HT-29 (cell line): ENCODE measurements around the gene REL. TPM values are rescaled to one million over a fixed set of nuclear protein-coding genes. Genes with fewer than 3 reads are reported as not detected.
"Not testable (repeated sequence)": the region's sequence is repeated elsewhere in the genome, so short reads cannot be mapped to it uniquely, and the experiment has no call there.

Experiments used
- DNase-seq: peaks from one replicate; pipeline ENCODE4 v3.0.0-alpha.2; 2015; ENCODE audit warnings: low spot score
- total RNA-seq: library from RNA; depleted of rRNA; stranded (reverse); fragments of >200 nt; shearing (Covaris generic); gene quantifications from 2 replicates; pipeline ENCODE4 v1.2.3, GENCODE V29; 2014

Gene REL
- total RNA-seq, 1 experiment from 2014 or later = 6.5 TPM

- DNase-seq = no peak
Measured at GRCh38 chr2:60867848-60868247, 13.5 kb upstream of the REL start.

DNA sequence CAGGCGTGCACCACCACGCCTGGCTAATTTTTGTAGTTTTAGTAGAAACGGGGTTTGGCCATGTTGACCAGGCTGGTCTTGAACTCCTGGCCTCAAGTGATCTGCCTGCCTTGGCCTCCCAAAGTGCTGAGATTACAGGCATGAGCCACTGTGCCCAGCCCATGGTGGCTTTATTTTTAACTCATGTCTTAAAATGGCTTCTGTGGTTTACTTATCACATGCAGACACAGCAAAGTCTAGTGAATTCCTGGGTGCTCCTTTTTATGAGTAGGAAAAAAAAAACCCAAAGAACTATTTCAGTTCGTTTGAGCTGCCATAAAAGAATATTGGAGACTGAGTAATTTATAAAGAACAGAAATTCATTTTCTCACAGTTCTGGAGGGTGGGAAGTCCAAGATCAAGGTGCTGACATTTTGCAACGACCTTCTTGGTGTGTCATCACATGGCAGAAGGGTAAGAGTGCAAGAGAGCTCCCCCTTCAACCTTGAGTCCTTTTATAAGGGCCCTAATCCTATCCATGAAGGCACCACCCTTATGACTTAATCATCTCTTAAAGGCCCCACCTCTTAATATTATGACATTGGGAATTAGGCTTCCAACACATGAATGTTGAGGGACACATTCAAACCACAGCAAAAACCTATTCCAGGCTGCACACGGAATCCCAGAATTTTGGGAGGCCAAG, 12.6 kb upstream of the REL start:
- DNase-seq = no peak

GRCh38 chr2:60872510-60872928, 8.9 kb upstream of the REL start:
- DNase-seq = no peak

- no peak for DNase-seq
Measured at GRCh38 chr2:60873381-60873780, 8.0 kb upstream of the REL start.

- no peak for DNase-seq
Measured at GRCh38 chr2:60875520-60875919, 5.9 kb upstream of the REL start.

- peak; percentile 62 for DNase-seq
Measured at GRCh38 chr2:60880643-60881046, 729 bp upstream of the REL start.

DNA sequence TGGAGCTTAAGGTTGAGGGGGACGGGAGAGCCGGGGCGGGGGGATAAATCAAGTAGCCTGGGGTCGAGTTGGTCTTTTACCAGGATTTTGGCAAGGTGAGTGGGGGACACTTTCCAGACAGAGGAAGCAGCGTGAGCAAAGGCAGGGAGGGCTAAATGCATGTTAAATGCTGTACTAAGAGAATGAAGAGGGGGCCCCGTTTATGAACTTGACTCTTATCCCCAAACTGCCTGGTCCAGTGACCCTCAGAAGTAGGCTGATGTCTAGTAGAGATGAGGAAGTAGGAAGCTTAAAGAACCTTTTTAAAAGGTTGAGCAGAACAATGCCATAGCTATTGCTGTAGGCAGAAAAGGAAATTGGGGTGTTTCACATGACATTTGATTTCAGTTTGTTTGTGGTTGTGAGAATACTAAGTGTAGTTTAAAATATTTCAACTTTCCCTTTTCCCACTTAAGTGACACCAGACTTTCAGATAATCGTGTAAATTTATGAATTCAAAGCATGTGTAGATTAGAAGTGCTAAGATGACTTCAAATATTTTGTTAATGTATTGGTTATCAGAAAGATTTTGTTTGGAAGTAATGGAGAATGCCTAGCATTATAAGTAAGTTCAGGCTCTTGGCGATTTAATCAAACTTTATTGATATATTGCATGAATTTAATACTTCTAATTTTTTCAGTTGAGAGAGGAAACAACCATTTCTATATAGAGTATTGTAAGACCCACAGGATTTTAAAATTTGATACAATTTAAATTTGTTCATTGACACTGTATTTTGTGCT, 1.8 kb downstream of the REL start:
- peak; percentile 66 for DNase-seq

DNA sequence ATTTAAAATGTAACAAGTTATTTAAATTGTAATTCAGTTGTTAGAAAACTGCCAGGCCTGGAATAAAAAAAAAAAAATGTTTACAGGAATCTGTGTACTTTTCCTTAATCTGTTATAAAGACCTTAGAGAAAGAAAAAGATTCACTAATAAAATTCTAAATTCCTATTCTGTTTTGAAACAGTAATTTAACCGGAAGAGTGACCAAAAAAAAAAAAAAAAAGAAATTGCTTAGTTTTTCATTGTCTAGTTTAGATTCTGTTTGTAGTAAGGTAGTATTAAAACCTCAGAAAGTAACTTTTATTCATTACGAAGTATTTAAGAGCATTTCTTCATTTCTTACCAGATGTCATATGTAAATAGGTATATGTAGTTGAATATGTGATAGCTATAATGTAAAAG, 2.5 kb downstream of the REL start:
- DNase-seq = no peak

DNA sequence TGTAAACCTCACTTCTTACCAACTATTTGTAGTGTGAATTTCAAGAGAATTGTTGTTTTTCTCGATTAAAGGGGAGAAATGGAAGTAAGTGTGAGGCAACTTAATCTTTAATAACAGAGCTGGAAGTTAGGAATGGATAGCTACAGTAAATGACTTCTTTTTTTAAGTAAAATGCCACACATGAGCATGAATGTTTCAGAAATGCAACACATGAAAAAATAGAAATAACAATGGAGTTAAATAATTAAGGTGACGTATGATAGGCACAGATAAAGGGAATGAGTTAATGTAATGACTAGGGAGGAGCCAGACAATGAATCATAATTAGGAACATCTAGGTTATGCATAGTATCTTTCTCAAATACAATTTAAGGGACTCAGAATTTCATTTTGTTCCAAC, 3.4 kb downstream of the REL start:
- peak; percentile 44 for DNase-seq

DNA sequence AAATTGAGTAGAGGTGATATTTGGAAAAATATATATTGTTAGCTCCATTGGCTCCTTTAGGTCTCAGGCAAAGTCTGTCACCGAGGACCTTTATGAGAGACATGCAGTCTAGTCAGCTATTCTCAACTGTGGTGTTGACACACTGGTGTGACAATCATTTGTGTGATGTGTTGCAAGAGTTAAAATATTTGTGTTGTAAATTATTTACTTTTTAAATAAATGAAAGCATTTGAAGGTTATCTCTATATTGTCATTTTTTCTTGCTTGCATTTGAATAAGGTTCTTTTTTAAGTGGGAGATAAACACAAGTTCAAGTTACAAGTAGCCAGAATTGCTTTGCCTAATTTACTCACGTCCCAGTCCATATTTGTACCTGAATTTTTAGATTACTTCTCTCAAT, 4.3 kb downstream of the REL start:
- peak; percentile 34 for DNase-seq

- DNase-seq = no peak
Measured at GRCh38 chr2:60886991-60887390, 5.6 kb downstream of the REL start.

GRCh38 chr2:60888853-60889252, 7.5 kb downstream of the REL start:
- DNase-seq = no peak

GRCh38 chr2:60889581-60890392, 8.4 kb downstream of the REL start:
- DNase-seq = not testable (repeated sequence)

DNA sequence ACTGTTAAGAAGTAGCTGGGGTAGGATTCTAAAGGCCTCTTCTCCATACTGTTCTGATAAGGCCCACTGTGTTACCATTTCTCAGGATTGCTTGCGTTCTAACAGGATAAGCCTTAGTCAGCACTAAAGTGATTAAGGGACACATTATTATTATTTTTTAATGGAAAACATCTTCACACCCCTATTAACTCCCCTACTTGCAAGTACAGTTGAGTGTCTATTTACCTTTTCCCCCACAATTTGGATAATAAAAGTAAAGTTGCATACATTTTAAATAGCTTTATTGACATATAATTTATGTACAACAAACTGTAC, 9.0 kb downstream of the REL start:
- DNase-seq = no peak

GRCh38 chr2:60891180-60891579, 9.8 kb downstream of the REL start:
- no peak for DNase-seq

- no peak for DNase-seq
Measured at GRCh38 chr2:60898567-60898966, 17.2 kb downstream of the REL start.

DNA sequence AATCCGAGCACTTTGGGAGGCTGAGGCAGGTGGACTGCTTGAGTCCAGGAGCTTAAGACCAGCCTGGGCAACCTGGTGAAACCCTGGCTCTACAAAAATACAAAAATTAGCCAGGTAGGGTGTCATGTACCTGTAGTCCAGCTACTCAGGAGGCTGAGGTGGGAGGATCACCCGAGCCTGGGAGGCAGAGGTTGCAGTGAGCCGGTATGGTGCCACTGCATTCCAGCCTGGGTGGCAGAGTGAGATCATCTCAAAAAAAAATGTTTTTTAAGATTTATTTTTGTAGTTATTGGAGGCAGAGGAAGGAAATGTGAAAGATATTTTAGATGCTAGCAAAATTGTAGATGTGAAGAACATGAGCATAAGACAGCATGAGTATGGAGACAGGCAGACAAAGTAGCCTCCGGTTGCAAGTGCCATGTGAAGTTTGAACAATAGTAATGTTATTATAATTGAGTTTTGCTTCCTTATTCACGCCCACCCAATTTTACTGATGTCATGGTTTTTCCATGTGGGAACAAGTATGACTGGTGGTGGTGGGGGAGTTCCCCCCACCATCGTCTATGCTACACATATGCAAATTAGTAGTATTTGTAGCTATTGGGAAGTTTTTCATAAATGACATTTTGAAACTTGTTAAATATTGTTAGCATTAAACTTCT, 18.0 kb downstream of the REL start:
- DNase-seq = no peak

GRCh38 chr2:60899892-60900249, 18.5 kb downstream of the REL start:
- no peak for DNase-seq

GRCh38 chr2:60901296-60901695, 19.9 kb downstream of the REL start:
- DNase-seq = not testable (repeated sequence)

DNA sequence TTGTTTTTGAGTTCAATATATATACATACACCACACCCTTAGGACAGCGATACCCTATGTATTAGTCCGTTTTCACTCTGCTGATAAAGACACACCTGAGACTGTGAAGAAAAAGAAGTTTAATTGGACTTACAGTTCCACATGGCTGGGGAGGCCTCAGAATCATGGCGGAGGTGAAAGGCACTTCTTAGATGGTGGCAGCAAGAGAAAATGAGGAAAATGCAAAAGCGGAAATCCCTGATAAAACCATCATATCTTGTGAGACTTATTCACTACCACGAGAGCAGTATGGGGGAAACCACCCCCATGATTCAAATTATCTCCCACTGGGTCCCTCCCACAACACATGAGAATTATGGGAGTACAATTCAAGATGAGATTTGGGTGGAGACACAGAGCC, 24.5 kb downstream of the REL start:
- not testable (repeated sequence) for DNase-seq

DNA sequence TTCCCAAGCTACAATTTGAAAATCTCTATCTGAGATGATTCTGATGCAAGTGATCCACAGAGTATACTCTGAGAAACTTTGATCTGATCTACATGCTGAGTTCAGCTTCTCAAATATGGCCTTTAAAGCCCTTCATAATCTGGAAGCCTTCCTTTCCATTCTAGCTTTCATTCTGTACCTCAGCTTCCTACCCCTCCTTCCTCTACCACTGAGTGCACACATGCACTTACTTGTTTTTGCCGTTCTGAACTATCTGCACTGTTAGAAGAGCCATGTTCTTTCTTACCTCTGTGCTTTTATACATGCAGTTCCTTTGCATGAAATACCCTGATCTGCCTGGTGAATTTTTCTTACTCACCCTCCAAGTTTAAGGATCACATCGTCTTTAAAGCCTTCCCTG, 25.0 kb downstream of the REL start:
- DNase-seq = no peak

DNA sequence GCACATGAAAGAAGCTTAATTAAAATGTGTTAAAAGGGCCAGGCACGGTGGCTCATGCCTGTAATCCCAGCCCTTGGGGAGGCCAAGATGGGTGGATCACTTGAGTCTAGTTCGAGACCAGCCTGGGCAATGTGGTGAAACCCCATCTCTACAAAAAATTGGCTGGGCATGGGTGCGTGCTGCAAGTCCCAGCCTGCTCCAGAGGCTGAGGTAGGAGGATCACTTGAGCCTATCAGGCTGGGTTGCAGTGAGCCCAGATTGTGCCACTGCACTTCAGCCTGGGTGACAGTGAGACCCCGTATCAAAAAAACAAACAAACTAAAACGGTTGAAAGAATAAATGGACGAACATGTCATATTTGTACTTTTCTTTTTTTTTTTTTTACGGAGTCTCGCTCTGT, 26.0 kb downstream of the REL start:
- no peak for DNase-seq
